Activated T-cell treated with anti-CD3 and anti-CD28 coated beads for 48 hours (primary cell): ENCODE data around the gene CDK12.

Experiments
- DNase-seq: peaks from one replicate; pipeline ENCODE4 v3.0.0-alpha.2; 2020; ENCODE audit warnings: low read depth

The CDK12 gene

GRCh38 chr17:39549747-39550573 lies 88.7 kb downstream of the CDK12 start:
- no peak for DNase-seq

GRCh38 chr17:39551879-39552278 lies 90.6 kb downstream of the CDK12 start:
- no peak for DNase-seq

- DNase-seq, result no peak
Measured at GRCh38 chr17:39553341-39553945, 92.2 kb downstream of the CDK12 start.

- DNase-seq, result no peak
Measured at GRCh38 chr17:39555368-39555767, 94.1 kb downstream of the CDK12 start.

- DNase-seq, result no peak
Measured at GRCh38 chr17:39556423-39556822, 95.1 kb downstream of the CDK12 start.

- no peak for DNase-seq
Measured at GRCh38 chr17:39562395-39562794, 101.1 kb downstream of the CDK12 start.

- DNase-seq, result no peak
Measured at GRCh38 chr17:39562976-39563375, 101.7 kb downstream of the CDK12 start.

- DNase-seq, result no peak
Measured at GRCh38 chr17:39563476-39563875, 102.2 kb downstream of the CDK12 start.

- no peak for DNase-seq
Measured at GRCh38 chr17:39564211-39564848, 103.0 kb downstream of the CDK12 start.

- no peak for DNase-seq
Measured at GRCh38 chr17:39566094-39566850, 105.0 kb downstream of the CDK12 start.

GRCh38 chr17:39568702-39569101 lies 107.4 kb downstream of the CDK12 start:
- no peak for DNase-seq

GRCh38 chr17:39569126-39569525 lies 107.8 kb downstream of the CDK12 start:
- no peak for DNase-seq

- DNase-seq, result no peak
Measured at GRCh38 chr17:39572121-39572520, 110.8 kb downstream of the CDK12 start.

- peak; percentile 31 for DNase-seq
Measured at GRCh38 chr17:39573447-39574298, 112.4 kb downstream of the CDK12 start.

- no peak for DNase-seq
Measured at GRCh38 chr17:39576187-39576586, 114.9 kb downstream of the CDK12 start.

- DNase-seq, result no peak
Measured at GRCh38 chr17:39578272-39578671, 117.0 kb downstream of the CDK12 start.

- DNase-seq, result no peak
Measured at GRCh38 chr17:39579318-39580081, 118.2 kb downstream of the CDK12 start.

- DNase-seq, result no peak
Measured at GRCh38 chr17:39580082-39580468, 118.8 kb downstream of the CDK12 start.

- no peak for DNase-seq
Measured at GRCh38 chr17:39581071-39581758, 119.9 kb downstream of the CDK12 start.

- DNase-seq, result no peak
Measured at GRCh38 chr17:39581759-39582085, 120.4 kb downstream of the CDK12 start.
